GM06990 (cell line): ENCODE data around the gene PRPF40B.
"Not testable (repeated sequence)": the region's sequence is repeated elsewhere in the genome, so short reads cannot be mapped to it uniquely, and the experiment has no call there.

ENCODE experiments used
- DNase-seq: peaks from one replicate; pipeline ENCODE4 v3.0.0-alpha.2; 2011; ENCODE audit not compliant: insufficient read length; ENCODE audit errors: extremely low read depth
- H3K27me3 ChIP-seq: replicated peaks from 2 replicates; pipeline ENCODE4 v1.6.0; 2011; ENCODE audit warnings: low read length; ENCODE audit not compliant: control insufficient read depth, insufficient read depth
- H3K36me3 ChIP-seq: 2 replicates; pipeline ENCODE4 v1.5.1; 2011; ENCODE audit warnings: low read length; ENCODE audit not compliant: control insufficient read depth, insufficient read depth
- H3K4me3 ChIP-seq: replicated peaks from 2 replicates; pipeline ENCODE4 v1.5.1; 2011; ENCODE audit warnings: low read depth, mild to moderate bottlenecking, control low read depth, low read length
- CTCF ChIP-seq: IDR thresholded peaks from 2 replicates; pipeline ENCODE4 v1.5.1; 2011; ENCODE audit warnings: low read length, control low read depth, mild to moderate bottlenecking, inconsistent platforms; ENCODE audit not compliant: insufficient read depth, poor library complexity, severe bottlenecking

PRPF40B gene

DNA sequence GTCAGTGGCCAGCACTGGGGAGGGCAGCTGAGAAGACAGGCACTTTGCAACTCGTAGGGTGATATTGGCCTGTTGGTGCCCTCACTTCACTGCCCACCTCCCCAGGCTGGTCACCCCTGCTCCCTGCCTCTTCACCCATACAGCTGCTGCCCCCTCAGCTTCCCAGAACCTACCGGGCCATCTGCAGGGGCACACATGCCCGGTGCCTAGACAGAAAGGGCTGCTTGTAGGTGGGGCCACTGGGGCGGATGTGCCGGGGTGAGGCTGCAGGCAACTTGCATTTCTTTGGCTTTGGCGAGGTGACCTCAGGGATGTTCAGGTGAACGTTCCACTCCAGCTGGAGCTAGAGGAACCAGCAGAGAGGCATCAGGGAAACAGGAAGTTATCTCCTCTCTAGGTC, 35.1 kb upstream of the PRPF40B start:
- Histone ChIP-seq H3K36me3 (peaks cover 6% of the 10 kb centered on the region), H3K4me3 (no peak overlapping the region), H3K27me3 (no peaks in the 10 kb centered on the region)
- DNase-seq, result no peak
- TF ChIP-seq CTCF, result no peak

DNA sequence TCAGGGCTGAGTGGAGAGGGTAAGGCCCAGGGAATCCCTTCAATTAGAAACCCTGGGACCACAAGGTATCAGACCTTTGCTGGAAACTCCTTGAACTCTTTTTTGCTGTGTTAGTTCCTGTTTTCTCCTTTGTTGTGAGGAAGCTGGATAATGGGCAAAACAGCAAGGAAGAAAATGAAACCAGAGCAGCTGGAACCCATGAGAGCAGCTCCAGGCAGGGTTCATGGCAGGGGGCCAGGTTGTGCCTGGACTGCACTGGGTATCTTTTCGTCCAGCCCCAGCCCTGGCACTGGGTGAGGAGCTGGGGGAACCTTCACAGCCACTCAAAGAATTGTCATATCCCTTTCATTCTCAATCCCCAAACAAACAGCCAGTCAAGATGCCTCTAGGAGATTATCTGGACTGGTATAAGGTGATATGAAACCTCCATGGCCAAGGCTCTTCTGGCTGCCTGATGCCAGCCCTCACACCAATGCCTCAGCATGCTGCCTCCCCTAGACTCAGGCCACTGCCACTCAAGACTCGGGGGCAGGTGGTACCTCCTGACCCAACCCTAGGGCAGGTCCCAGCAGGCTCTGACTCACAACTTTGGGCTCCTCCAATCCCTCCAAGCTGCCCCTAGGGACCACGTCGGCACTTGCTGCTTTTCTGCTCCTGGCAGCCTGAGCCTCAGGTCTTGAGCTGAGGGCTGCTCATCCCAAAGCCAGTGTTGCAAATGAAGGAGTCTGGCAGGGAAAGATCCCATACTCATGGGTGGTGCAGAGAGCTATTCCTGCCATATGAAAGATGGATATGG, 34.4 kb upstream of the PRPF40B start:
- Histone ChIP-seq H3K4me3 (no peak overlapping the region), H3K36me3 (peaks cover 6% of the 10 kb centered on the region), H3K27me3 (no peaks in the 10 kb centered on the region)
- DNase-seq, result no peak
- TF ChIP-seq CTCF, result no peak

- no peaks in the 10 kb centered on the region for H3K27me3 ChIP-seq
- no peak for TF ChIP-seq CTCF
- DNase-seq, result no peak
- H3K36me3 ChIP-seq, result peaks cover 2% of the 10 kb centered on the region
- H3K4me3 ChIP-seq, result no peak overlapping the region
Measured at GRCh38 chr12:49598527-49598926, 24.8 kb upstream of the PRPF40B start.

DNA sequence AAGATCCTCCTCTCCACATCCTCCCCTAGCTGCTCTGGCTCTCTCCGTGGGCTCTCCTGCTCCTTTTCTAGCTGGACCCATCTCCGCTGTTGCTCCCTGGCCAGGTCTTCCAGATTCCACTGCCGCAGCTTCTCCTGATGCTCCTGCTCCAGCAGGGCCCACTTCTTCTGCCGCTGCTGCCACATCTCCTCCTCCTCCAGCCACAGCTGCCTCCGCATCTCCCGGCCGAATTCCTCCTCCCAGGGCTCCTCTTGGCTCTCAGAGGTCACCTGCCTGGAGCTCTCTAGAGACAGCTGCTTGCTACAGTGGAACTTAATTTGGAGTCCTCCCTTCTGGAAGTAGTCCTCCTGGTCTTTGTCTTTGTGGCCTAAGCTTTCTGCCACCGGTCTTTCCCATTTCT, 23.4 kb upstream of the PRPF40B start:
- peaks cover 2% of the 10 kb centered on the region for H3K36me3 ChIP-seq
- H3K27me3 ChIP-seq, result no peaks in the 10 kb centered on the region
- TF ChIP-seq CTCF, result no peak
- no peak for DNase-seq
- H3K4me3 ChIP-seq, result no peak overlapping the region

DNA sequence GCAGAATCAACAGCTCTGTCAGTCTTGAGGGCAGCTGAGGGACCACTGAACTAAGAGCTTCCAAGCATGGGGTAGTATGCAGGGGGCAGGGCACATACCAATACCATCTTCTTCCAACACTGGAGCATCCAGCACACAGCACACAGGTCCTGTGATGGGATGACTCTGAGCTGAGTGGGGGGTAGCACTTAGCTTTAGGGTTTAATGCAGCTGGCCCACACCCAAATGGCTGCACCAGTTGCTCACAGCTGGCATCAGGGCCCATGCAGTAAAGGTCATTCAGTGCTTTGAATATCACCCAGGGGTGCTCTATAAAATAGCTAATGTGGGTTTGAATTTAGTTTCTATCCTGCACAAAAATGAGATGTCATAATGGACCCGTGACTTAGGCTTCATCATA, 19.6 kb upstream of the PRPF40B start:
- Histone ChIP-seq H3K36me3 (peaks cover 2% of the 10 kb centered on the region), H3K4me3 (no peak overlapping the region), H3K27me3 (no peaks in the 10 kb centered on the region)
- no peak for DNase-seq
- no peak for TF ChIP-seq CTCF

GRCh38 chr12:49604856-49605255, 18.5 kb upstream of the PRPF40B start:
- peaks cover under 1% of the 10 kb centered on the region for H3K36me3 ChIP-seq
- DNase-seq, result no peak
- H3K4me3 ChIP-seq, result no peak overlapping the region
- no peak for TF ChIP-seq CTCF
- no peaks in the 10 kb centered on the region for H3K27me3 ChIP-seq

DNA sequence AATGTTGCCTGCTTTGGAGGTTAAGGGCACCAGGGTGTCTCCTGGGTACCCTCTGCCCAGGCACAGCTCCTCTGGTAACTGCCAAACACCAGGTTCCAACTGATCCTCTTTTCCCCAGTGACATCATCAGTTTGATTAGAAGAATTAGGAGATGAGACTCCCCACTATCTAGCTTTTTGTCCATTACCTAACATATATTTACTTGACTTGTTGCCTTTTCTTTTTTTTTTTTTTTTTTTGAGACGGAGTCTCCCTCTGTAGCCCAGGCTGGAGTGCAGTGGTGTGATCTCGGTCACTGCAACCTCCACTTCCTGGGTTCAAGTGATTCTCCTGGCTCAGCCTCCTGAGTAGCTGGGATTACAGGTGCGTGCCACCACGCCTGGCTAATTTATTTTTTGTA, 17.8 kb upstream of the PRPF40B start, which contains the start of gene FAM186B:
FAM186B (minus strand) TSS at position 101 of the 400 bp plus-strand sequence. CDS start 162 bp downstream, outside the sequence.
- H3K27me3 ChIP-seq, H3K4me3 ChIP-seq, DNase-seq, H3K36me3 ChIP-seq: not testable (repeated sequence)
